Large intestine (tissue), 3 donors: ENCODE measurements around the gene LPA. TPM values are rescaled to one million over a fixed set of nuclear protein-coding genes. Genes with fewer than 3 reads are reported as not detected.

Experiments
- DNase-seq, 2 donors: peaks; one replicate each; pipeline versions ENCODE4 v3.0.0 to v3.0.0-alpha.2; 2013
- H3K27ac ChIP-seq: one replicate; pipeline ENCODE4 v1.5.1; 2013; ENCODE audit warnings: low read length
- H3K27me3 ChIP-seq: 2 replicates; pipeline ENCODE4 v1.6.1; 2013; ENCODE audit warnings: low read length; ENCODE audit not compliant: control insufficient read depth, insufficient read depth
- H3K36me3 ChIP-seq: 2 replicates; pipeline ENCODE4 v1.6.1; 2013; ENCODE audit warnings: low read length; ENCODE audit not compliant: control insufficient read depth, insufficient read depth
- H3K4me1 ChIP-seq: one replicate; pipeline ENCODE4 v1.6.1; 2013; ENCODE audit warnings: low read length; ENCODE audit not compliant: control insufficient read depth, insufficient read depth
- H3K4me3 ChIP-seq: one replicate; pipeline ENCODE4 v1.5.1; 2013; ENCODE audit warnings: low read length
- H3K9me3 ChIP-seq: one replicate; pipeline ENCODE4 v1.6.1; 2013; ENCODE audit warnings: mild to moderate bottlenecking, low read depth, low read length, moderate library complexity; ENCODE audit not compliant: control insufficient read depth
- WGBS: methylation state at CpG from one replicate; pipeline ENCODE4 v1.1.5; 2013; ENCODE audit warnings: low lambda C conversion rate; ENCODE audit not compliant: insufficient coverage; 5-methylcytosine and 5-hydroxymethylcytosine counted together
- polyA plus RNA-seq: library from polyadenylated mRNA; unstranded; fragments of 120-200 nt; gene quantifications from one replicate; pipeline ENCODE4 v1.2.1, GENCODE V29; 2013

LPA gene
- polyA plus RNA-seq, 1 donor = 0.06 TPM

DNA sequence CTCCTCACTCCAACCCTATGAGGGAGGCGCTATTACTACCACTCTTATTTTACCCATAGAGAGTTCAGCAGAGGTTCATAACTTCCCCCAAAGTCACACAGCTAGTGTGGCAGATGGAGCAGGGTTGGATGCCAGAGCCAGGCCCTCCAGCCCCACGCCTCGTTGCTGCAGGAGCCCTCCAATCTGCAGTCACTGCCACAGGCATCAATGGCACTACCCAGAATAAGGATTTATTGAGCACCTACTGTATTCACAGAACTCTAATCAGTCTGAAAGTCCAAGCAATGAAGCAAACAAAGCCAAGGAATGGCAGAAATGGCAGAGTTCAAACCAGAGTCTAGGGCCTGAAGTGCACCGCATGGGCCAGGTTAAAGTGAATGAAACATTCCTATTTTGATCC, 144.9 kb downstream of the LPA start:
- no peak overlapping the region for H3K4me3 ChIP-seq
- no peaks in the 10 kb centered on the region for H3K36me3 ChIP-seq
- no peak for DNase-seq
- H3K4me1 ChIP-seq = no peaks in the 10 kb centered on the region
- no peaks in the 10 kb centered on the region for H3K9me3 ChIP-seq
- no peak overlapping the region for H3K27ac ChIP-seq
- WGBS = no CpG with 5 or more reads among the region's 4 CpGs
- no peaks in the 10 kb centered on the region for H3K27me3 ChIP-seq

- no peaks in the 10 kb centered on the region for H3K4me1 ChIP-seq
- no peak overlapping the region for H3K27ac ChIP-seq
- no peaks in the 10 kb centered on the region for H3K36me3 ChIP-seq
- no peak overlapping the region for H3K4me3 ChIP-seq
- no peaks in the 10 kb centered on the region for H3K27me3 ChIP-seq
- H3K9me3 ChIP-seq = no peaks in the 10 kb centered on the region
- no CpG with 5 or more reads among the region's 3 CpGs for WGBS
- DNase-seq = no peak
Measured at GRCh38 chr6:160513836-160514235, 150.2 kb downstream of the LPA start.

DNA sequence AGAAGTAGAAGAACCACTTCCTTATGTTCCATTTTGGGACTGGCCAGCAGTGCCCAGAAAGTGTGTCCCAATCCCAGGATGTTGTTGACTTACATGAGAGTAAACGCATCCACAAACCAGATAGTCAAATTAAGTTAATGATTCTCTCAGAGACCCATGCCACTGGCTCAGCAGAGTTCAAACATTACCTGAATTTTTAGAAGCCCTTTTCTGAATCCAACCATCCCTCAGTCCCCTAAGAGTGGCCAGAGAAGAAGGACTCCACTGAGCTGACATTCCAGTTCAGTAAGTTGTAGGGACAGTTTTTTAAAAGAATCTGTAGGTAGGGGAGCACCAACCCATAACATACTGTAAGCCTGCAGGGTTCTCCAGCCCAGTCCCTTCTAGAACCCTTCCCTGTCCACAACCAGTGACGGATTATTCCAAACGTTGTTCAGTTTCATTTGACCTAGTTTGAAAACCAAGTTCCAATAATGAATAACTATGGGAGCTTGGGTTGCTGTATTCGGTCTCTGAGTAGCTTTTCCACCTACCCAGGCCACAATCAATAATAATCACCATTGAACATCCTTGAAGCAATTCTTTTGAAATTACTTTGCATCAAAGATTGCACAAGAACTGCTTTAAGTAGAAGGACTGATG, 153.0 kb downstream of the LPA start:
- Histone ChIP-seq H3K27me3 (no peaks in the 10 kb centered on the region), H3K9me3 (no peaks in the 10 kb centered on the region), H3K4me1 (no peaks in the 10 kb centered on the region), H3K27ac (no peak overlapping the region), H3K4me3 (no peak overlapping the region), H3K36me3 (no peaks in the 10 kb centered on the region)
- DNase-seq = no peak
- no CpG with 5 or more reads among the region's 4 CpGs for WGBS

DNA sequence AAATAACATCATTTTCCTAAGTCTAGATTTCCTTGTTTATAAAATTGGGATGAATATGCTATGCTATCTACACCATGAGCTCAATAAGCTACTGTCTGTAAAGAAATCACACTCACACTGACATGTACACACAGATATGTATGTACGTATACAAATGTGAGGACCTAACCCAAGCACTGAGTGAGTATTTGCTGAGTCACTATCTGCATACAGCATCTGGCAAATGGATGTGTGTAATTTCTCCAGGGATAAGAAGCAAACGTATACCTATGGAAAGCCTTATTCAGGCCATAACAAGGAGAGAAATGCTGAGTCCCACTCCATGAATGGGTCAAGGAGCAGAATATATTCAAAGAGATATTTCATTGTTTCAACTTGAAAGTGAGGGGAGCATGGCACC, 153.9 kb downstream of the LPA start:
- DNase-seq = no peak
- no CpG with 5 or more reads among the region's 2 CpGs for WGBS
- H3K27ac ChIP-seq = no peak overlapping the region
- H3K27me3 ChIP-seq = no peaks in the 10 kb centered on the region
- no peaks in the 10 kb centered on the region for H3K9me3 ChIP-seq
- no peaks in the 10 kb centered on the region for H3K36me3 ChIP-seq
- H3K4me3 ChIP-seq = no peak overlapping the region
- H3K4me1 ChIP-seq = no peaks in the 10 kb centered on the region

DNA sequence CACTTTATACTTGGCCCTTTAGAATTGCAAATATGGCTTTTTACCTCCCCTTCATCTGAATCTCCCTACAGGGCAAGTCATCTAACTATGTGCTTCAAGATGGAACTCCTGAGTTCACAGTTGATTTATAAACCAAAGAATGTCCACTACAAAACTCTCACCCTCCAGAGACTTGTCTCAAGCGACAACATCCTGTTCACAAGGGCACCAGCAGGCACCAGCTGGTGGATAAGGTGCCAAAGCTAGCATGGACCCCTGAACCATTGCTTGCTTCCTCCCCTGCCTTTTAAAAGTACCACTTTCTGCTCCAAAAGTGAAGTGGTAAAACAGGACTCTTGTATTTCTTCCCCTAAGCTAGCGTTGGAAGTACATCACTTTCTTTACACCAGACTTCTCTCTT, 154.5 kb downstream of the LPA start:
- Histone ChIP-seq H3K4me3 (no peak overlapping the region), H3K27me3 (no peaks in the 10 kb centered on the region), H3K9me3 (no peaks in the 10 kb centered on the region), H3K27ac (no peak overlapping the region), H3K36me3 (no peaks in the 10 kb centered on the region), H3K4me1 (no peaks in the 10 kb centered on the region)
- WGBS = 80% methylated on average over 1 of the region's 2 CpGs
- no peak for DNase-seq

DNA sequence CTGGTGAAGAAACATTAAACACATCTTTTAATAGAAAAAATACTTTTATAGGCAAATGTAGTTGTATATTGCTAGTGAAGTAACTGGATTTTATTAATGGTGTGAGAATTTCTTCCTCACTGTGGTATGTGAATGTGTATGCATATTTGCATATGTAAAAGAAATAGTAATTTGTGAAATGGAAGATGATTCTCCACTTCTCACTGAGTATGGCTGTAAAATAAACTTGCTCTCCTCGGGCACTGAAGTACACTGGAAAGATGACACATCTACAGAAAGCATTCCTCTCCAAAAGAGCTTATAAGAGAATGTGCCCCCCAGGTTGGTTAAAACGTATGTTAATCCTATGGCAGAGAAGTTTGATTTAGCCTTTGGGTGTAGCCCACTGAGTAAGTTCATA, 155.5 kb downstream of the LPA start:
- DNase-seq = no peak

DNA sequence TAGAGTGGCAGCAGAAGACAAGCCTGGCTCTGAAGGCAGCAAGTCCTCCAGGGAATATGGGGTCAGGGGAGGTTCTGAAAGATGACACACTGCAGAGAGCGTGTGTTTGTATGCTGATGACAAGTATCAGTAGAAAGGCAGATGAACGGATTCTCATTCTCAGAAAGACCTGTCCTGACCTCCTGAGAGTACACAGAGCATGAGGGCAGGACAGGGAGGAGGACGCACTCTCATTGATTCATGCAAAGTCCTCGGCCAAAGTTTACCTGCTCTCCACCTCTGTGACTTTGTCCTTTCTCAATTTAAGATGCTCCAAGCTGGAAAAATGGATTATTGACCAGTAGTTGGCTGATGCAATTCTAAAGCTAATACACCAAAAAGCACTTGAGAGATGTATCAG, 156.7 kb downstream of the LPA start:
- no peak overlapping the region for H3K27ac ChIP-seq
- no peaks in the 10 kb centered on the region for H3K9me3 ChIP-seq
- DNase-seq = no peak
- H3K4me3 ChIP-seq = no peak overlapping the region
- H3K27me3 ChIP-seq = no peaks in the 10 kb centered on the region
- no peaks in the 10 kb centered on the region for H3K36me3 ChIP-seq
- no peaks in the 10 kb centered on the region for H3K4me1 ChIP-seq
- WGBS = no CpG with 5 or more reads among the region's 4 CpGs

More for the DNA sequence above, 155.5 kb downstream of the LPA start:
- Histone ChIP-seq H3K27ac (no peak overlapping the region), H3K36me3 (no peaks in the 10 kb centered on the region), H3K4me3 (no peak overlapping the region), H3K9me3 (no peaks in the 10 kb centered on the region), H3K4me1 (no peaks in the 10 kb centered on the region), H3K27me3 (no peaks in the 10 kb centered on the region)
- no CpG with 5 or more reads among the region's 2 CpGs for WGBS

GRCh38 chr6:160505970-160506369, 158.1 kb downstream of the LPA start:
- Histone ChIP-seq H3K4me1 (no peaks in the 10 kb centered on the region), H3K4me3 (no peak overlapping the region), H3K27me3 (no peaks in the 10 kb centered on the region), H3K36me3 (no peaks in the 10 kb centered on the region), H3K9me3 (no peaks in the 10 kb centered on the region), H3K27ac (no peak overlapping the region)
- no CpG with 5 or more reads among the region's 1 CpG for WGBS
- DNase-seq = no peak

DNA sequence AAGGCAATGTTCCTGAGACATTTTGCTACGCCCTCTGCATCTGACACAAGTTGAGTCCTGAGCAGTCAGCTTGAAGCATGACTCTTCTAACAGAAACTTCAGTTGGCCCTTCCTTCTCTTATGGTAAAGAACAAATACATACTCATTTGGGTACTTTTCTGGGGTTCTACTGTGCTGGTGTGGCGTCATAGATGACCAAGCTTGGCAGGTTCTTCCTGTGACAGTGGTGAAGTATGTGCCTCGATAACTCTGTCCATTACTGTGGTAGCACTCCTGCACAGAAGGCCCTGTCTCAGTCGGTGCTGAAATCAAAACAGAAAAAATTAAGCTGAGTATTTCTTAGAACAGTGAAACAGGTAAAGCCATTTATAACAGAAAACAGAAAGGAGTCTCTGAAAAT, 163.4 kb downstream of the LPA start:
- no peak for DNase-seq
- no peaks in the 10 kb centered on the region for H3K9me3 ChIP-seq
- no peaks in the 10 kb centered on the region for H3K27me3 ChIP-seq
- H3K4me1 ChIP-seq = no peaks in the 10 kb centered on the region
- WGBS = 100% methylated on average over 1 of the region's 4 CpGs
- no peak overlapping the region for H3K27ac ChIP-seq
- no peaks in the 10 kb centered on the region for H3K36me3 ChIP-seq
- no peak overlapping the region for H3K4me3 ChIP-seq

DNA sequence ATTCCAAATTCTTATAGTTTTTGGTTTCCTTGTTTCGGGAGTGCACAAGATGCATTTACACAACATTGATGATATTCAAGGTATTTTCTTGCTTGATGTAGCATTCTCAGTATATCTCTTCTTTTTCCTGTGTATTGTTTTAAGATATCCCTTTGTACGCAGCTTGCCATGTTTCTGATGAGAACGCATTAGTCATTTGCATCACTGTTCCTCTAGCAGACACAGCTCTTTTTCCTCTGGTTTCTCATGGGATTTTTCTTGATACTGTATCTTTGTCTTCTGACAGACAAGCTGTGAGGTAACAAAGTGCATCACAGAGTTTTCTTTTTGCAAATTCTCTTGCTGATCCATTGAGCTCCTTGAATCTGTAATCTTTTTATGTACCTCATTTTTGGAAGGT, 169.5 kb downstream of the LPA start:
- no peaks in the 10 kb centered on the region for H3K27me3 ChIP-seq
- H3K4me3 ChIP-seq = no peak overlapping the region
- no peak for DNase-seq
- no peaks in the 10 kb centered on the region for H3K36me3 ChIP-seq
- no peaks in the 10 kb centered on the region for H3K9me3 ChIP-seq
- no peaks in the 10 kb centered on the region for H3K4me1 ChIP-seq
- 100% methylated on average over 3 of the region's 3 CpGs for WGBS
- H3K27ac ChIP-seq = no peak overlapping the region

DNA sequence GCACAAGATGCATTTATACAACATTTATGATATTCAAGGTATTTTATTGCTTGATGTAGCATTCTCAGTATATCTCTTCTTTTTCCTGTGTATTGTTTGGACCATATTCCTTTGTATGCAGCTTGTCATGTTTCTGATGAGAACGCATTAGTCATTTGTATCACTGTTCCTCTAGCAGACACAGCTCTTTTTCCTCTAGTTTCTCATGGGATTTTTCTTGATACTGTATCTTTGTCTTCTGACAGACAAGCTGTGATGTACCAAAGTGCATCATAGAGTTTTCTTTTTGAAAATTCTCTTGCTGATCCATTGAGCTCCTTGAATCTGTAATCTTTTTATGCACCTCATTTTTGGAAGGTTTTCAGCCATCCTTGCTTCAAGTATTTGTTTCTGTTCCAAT, 175.0 kb downstream of the LPA start:
- H3K9me3 ChIP-seq = no peaks in the 10 kb centered on the region
- H3K27me3 ChIP-seq = no peaks in the 10 kb centered on the region
- no peak overlapping the region for H3K27ac ChIP-seq
- no peaks in the 10 kb centered on the region for H3K4me1 ChIP-seq
- WGBS = no CpG with 5 or more reads among the region's 1 CpG
- H3K4me3 ChIP-seq = no peak overlapping the region
- no peaks in the 10 kb centered on the region for H3K36me3 ChIP-seq
- no peak for DNase-seq
